Measurements from ENCODE around the gene PCSK2.

Gene PCSK2

DNA sequence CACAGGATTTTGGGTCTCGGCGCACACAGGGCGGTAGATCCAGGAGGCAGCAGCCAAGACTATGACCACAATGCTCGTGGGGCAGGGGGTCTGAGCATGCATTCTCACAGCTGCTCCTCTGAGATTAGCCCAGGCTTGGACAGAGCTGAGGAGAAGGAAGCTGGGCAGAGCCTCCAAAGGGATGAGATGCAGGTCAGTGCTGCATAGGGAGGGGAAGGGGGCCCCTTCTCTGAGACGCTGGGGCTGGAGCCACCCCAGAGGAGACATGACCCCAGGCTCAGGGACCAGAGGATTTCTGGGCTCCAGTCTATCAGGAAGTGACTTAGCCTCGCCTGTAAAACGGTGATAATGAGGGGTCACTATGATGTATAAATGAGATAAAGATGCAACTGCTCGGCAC, 210.4 kb downstream of the PCSK2 start:
- Histone ChIP-seq H4K20me1 (ENCODE audit: control insufficient read depth, insufficient read depth, low read depth, low read length) (no peaks in the 10 kb centered on the region), H3K27ac (ENCODE audit: low read depth, low read length) (no peak overlapping the region), H3K4me3 (ENCODE audit: low read length) (no peak overlapping the region), H3K4me2 (ENCODE audit: low read length) (no peak overlapping the region), H3F3A (ENCODE audit: control insufficient read depth, insufficient read depth) (no peaks in the 10 kb centered on the region), H3K9me2 (replicated peaks; ENCODE audit: control insufficient read depth, low read length) (no peaks in the 10 kb centered on the region), H3K79me2 (ENCODE audit: control insufficient read depth, low read length) (no peaks in the 10 kb centered on the region), H3K9me3 (ENCODE audit: control insufficient read depth, insufficient read depth, low read length) (no peaks in the 10 kb centered on the region), H3K27me3 (ENCODE audit: control insufficient read depth, low read length) (no peaks in the 10 kb centered on the region), H3K4me1 (ENCODE audit: control insufficient read depth, low read length) (no peaks in the 10 kb centered on the region), H3K36me3 (ENCODE audit: control insufficient read depth, low read length) (no peaks in the 10 kb centered on the region)
- no peak for TF ChIP-seq EZH2phosphoT487 (IDR thresholded peaks at IDR 0.05; ENCODE audit: borderline replicate concordance, low read length)
- TF ChIP-seq, protein P1, sequence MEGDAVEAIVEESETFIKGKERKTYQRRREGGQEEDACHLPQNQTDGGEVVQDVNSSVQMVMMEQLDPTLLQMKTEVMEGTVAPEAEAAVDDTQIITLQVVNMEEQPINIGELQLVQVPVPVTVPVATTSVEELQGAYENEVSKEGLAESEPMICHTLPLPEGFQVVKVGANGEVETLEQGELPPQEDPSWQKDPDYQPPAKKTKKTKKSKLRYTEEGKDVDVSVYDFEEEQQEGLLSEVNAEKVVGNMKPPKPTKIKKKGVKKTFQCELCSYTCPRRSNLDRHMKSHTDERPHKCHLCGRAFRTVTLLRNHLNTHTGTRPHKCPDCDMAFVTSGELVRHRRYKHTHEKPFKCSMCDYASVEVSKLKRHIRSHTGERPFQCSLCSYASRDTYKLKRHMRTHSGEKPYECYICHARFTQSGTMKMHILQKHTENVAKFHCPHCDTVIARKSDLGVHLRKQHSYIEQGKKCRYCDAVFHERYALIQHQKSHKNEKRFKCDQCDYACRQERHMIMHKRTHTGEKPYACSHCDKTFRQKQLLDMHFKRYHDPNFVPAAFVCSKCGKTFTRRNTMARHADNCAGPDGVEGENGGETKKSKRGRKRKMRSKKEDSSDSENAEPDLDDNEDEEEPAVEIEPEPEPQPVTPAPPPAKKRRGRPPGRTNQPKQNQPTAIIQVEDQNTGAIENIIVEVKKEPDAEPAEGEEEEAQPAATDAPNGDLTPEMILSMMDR (IDR thresholded peaks at IDR 0.05; ENCODE audit: low read depth, low read length, poor library complexity, severe bottlenecking), result no peak

- H4K20me1 ChIP-seq (ENCODE audit: control insufficient read depth, insufficient read depth, low read depth, low read length), result no peaks in the 10 kb centered on the region
Observed at GRCh38 chr20:17438436-17439039, 211.7 kb downstream of the PCSK2 start.

GRCh38 chr20:17439616-17440296, 212.9 kb downstream of the PCSK2 start:
- H3K4me1 ChIP-seq (ENCODE audit: control insufficient read depth, low read length), result no peaks in the 10 kb centered on the region
- H3K27me3 ChIP-seq (ENCODE audit: control insufficient read depth, low read length), result no peaks in the 10 kb centered on the region
- no peak overlapping the region for H3K4me2 ChIP-seq (ENCODE audit: low read length)
- H3K79me2 ChIP-seq (ENCODE audit: control insufficient read depth, low read length), result no peaks in the 10 kb centered on the region
- no peaks in the 10 kb centered on the region for H4K20me1 ChIP-seq (ENCODE audit: control insufficient read depth, insufficient read depth, low read depth, low read length)
- no peak overlapping the region for H3K27ac ChIP-seq (ENCODE audit: low read depth, low read length)
- H3K36me3 ChIP-seq (ENCODE audit: control insufficient read depth, low read length), result no peaks in the 10 kb centered on the region
- no peaks in the 10 kb centered on the region for H3F3A ChIP-seq (ENCODE audit: control insufficient read depth, insufficient read depth)
- TF ChIP-seq, protein P1 (IDR thresholded peaks at IDR 0.05; ENCODE audit: low read depth, low read length, poor library complexity, severe bottlenecking), result no peak
- no peak for TF ChIP-seq EZH2phosphoT487 (IDR thresholded peaks at IDR 0.05; ENCODE audit: borderline replicate concordance, low read length)
- no peaks in the 10 kb centered on the region for H3K9me3 ChIP-seq (ENCODE audit: control insufficient read depth, insufficient read depth, low read length)
- H3K4me3 ChIP-seq (ENCODE audit: low read length), result no peak overlapping the region
- no peaks in the 10 kb centered on the region for H3K9me2 ChIP-seq (replicated peaks; ENCODE audit: control insufficient read depth, low read length)

More at GRCh38 chr20:17438436-17439039, 211.7 kb downstream of the PCSK2 start:
- no peaks in the 10 kb centered on the region for H3K79me2 ChIP-seq (ENCODE audit: control insufficient read depth, low read length)
- H3F3A ChIP-seq (ENCODE audit: control insufficient read depth, insufficient read depth), result no peaks in the 10 kb centered on the region
- no peaks in the 10 kb centered on the region for H3K9me2 ChIP-seq (replicated peaks; ENCODE audit: control insufficient read depth, low read length)
- no peaks in the 10 kb centered on the region for H3K9me3 ChIP-seq (ENCODE audit: control insufficient read depth, insufficient read depth, low read length)
- H3K4me1 ChIP-seq (ENCODE audit: control insufficient read depth, low read length), result no peaks in the 10 kb centered on the region
- no peak overlapping the region for H3K4me3 ChIP-seq (ENCODE audit: low read length)
- no peaks in the 10 kb centered on the region for H3K36me3 ChIP-seq (ENCODE audit: control insufficient read depth, low read length)
- H3K27me3 ChIP-seq (ENCODE audit: control insufficient read depth, low read length), result no peaks in the 10 kb centered on the region
- TF ChIP-seq EZH2phosphoT487 (IDR thresholded peaks at IDR 0.05; ENCODE audit: borderline replicate concordance, low read length), result no peak
- TF ChIP-seq, protein P1 (IDR thresholded peaks at IDR 0.05; ENCODE audit: low read depth, low read length, poor library complexity, severe bottlenecking), result no peak
- H3K27ac ChIP-seq (ENCODE audit: low read depth, low read length), result no peak overlapping the region
- H3K4me2 ChIP-seq (ENCODE audit: low read length), result no peak overlapping the region
